Measurements from ENCODE around the gene WIPI1.
A peak's percentile ranks its signal among the peaks of the same experiment; 100 is the strongest.
"Not testable (repeated sequence)": the region's sequence is repeated elsewhere in the genome, so short reads cannot be mapped to it uniquely, and the experiment has no call there.

The WIPI1 gene

GRCh38 chr17:68383443-68384321 is 73.6 kb downstream of the WIPI1 start:
- peak; percentile 22 for DNase-seq

- DNase-seq = no peak
Observed at GRCh38 chr17:68383120-68383442, 74.2 kb downstream of the WIPI1 start.

- DNase-seq = no peak
Observed at GRCh38 chr17:68382582-68383085, 74.7 kb downstream of the WIPI1 start.

- no peak for DNase-seq
Observed at GRCh38 chr17:68381076-68381900, 76.0 kb downstream of the WIPI1 start.

DNA sequence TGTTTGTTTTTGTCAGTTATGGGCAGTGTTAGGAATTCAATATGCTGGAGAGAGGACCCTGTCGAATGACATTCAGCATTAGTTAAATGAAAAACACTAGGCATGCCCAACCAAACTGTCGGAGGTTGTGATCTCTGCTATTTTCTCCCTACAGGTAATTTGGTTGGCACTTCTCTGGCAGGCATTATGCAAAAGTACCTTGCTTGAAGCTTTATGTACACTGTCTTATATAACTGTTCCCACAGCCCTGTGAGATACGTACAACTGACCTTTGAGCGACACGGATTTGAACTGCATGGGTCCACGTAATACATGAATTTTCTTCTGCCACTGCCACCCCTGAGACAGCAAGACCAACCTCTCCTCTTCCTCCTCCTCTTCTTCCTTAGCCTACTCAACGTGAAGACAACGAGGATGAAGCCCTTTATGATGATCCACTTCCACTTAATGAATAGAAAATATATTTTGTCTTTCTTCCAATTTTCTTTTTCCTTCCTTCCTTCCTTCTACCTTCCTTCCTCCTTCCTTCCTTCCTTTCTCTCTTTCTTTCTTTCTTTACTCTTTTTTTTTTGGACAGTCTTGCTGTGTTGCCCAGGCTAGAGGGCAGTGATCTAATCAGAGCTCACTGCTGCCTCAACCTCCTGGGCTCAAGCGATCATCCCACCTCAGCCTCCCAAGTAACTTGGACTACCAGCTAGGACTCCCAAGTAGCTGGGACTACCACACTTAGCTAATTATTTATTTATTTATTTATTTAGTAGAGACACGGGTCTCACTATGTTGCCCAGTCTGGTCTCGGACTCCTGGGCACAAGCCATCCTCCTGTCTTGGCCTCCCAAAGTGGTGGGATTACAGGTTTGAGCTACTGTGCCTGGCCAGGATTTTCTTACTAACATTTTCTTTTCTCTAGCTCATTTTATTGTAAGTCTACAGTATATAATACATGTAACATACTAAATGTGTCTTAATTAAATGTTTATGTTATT is 77.3 kb downstream of the WIPI1 start:
- no peak for DNase-seq

DNA sequence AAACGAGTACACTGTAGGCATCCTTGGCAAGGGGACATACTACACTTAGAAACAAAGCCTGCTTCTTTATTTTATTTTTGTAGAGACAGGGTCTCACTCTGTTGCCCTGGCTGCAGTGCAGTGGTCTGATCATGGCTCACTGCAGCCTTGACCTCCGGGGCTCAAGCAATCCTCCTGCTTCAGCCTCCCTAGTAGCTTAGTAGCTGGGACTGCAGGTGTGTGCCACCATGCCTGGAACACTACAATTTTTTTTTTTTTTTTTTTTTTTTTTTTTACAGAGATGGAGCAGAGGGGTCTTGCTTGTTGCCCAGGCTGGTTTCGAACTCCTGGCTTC is 78.2 kb downstream of the WIPI1 start:
- DNase-seq = no peak

DNA sequence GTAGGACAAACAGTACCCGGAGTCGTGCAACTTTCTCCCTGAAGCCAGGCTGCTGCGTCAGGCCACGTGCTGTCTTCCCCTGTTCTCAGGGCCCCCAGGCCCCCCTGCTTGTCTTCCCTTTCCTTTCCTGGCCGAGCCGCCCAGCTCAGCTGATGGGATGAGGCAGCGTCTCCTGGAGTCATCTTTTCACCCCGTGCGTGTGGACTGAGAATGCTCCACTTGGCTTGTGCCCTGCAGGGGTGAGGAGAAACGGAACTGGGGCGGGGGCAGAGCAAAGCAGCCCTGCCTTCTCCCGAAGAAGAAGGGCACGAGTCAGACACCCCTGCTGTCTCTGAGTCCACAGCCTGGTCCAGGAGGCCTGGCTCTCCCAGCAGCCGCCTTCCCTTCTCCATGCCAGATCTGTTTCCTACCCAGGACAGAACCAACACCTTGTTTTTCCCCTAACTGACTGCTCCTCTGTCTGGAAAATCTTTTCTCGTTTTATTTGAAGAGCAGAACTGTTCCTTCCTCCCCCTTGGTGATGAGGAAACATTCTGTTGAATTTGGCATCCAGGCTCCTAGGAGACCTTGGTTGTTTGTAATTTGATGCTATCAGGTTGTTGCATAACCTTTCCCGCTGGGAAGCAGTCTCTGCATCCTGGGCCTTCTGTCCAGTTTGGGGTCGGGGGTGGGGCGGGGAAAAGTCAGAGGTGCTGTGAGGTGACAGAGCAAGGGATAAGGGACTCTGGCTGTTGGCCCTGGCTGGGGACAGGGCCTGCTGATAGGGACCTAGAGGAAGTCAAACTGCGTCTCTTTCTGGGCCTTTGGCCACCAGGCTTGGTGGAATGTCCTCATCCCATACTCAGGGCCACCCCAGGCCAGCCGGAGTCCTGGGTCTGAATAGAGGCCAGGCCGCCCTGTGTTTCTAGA is 78.8 kb downstream of the WIPI1 start:
- no peak for DNase-seq

DNA sequence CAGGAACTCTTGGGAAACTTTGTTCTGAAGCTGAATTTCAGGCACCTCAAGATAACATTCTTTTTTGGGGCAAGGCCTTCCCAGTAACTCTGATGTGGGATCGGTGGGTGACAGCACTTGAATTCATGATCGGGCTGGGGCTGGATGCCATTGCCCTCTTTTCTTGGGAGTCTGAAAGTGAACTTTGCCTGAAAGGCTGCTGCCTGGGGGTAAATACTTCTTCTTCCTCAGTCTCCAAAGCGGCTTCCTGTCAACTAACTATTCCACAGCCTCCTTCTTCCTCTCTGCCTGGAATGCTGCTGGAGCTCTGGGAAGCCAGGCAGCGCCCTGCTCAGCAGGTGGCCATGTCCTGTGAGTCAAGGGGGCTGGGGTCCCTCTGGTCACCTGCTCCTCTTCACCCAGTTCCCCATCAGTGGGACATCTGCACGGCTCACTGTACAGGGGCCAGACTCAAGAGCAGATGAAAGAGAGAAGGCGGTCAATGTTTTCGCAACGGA is 79.5 kb downstream of the WIPI1 start:
- DNase-seq = no peak

DNA sequence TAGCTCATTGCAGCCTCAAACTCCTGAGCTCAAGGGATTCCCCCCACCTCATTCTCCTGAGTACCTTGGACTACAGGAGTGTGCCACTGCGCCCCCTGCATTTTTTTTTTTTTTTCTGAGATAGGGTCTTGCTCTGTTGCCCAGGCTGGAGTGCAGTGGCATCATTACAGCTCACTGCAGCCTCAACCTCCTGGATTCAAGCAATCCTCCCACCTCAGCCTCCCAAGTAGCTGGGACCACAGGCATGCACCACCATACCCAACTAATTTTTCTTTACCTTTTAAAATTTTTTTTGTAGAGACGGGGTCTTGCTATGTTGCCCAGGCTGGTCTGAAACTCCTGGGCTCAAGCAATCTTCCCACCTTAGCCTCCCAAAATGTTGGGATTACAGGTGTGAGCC is 81.1 kb downstream of the WIPI1 start:
- not testable (repeated sequence) for DNase-seq

- no peak for DNase-seq
Observed at GRCh38 chr17:68375566-68375965, 81.7 kb downstream of the WIPI1 start.
